ENCODE results near the gene GDPGP1.

DNA sequence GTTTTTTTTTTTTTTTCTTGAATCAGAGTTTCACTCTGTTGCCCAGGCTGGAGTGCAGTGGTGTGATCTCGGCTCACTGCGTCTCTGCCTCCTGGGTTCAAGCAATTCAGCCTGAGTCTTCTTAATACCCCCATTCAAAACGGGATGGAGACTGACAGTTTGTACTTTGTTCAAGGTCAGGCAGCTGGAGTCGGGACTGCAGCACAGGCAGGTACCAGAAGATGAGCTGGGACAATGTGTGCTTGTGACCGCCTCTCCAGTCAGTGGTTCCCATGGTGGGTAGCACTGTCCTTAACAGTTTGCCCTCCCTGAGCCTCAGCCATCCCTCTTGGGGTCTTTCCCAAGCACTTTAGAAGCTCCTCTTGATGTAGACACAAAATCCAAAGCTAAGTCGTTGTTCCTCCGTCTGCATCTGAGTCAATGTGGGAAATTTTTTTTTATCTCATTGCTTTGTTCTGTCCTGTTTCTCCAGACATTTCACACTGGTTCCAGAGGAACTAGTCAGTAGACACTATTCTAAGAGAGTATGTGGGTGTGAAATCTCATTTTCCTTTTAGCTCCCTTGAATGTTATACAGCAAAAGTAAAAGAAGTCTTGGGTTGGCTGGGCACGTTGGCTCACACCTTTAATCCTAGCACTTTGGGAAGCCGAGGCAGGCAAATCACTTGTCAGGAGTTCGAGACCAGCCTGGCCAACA lies 10.1 kb downstream of the GDPGP1 start:
- TF ChIP-seq POLR2A (IDR thresholded peaks at IDR 0.05): no peak
- TF ChIP-seq, protein P1, sequence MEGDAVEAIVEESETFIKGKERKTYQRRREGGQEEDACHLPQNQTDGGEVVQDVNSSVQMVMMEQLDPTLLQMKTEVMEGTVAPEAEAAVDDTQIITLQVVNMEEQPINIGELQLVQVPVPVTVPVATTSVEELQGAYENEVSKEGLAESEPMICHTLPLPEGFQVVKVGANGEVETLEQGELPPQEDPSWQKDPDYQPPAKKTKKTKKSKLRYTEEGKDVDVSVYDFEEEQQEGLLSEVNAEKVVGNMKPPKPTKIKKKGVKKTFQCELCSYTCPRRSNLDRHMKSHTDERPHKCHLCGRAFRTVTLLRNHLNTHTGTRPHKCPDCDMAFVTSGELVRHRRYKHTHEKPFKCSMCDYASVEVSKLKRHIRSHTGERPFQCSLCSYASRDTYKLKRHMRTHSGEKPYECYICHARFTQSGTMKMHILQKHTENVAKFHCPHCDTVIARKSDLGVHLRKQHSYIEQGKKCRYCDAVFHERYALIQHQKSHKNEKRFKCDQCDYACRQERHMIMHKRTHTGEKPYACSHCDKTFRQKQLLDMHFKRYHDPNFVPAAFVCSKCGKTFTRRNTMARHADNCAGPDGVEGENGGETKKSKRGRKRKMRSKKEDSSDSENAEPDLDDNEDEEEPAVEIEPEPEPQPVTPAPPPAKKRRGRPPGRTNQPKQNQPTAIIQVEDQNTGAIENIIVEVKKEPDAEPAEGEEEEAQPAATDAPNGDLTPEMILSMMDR (IDR thresholded peaks at IDR 0.05): no peak

Measured in thyroid gland (tissue), 4 donors.